NT2/D1 (cell line): ENCODE measurements around the gene LSP1.

Experiments
- SUZ12 ChIP-seq: IDR thresholded peaks from 2 replicates; pipeline ENCODE4 v1.6.1; 2011; ENCODE audit not compliant: insufficient read length, insufficient read depth; ENCODE audit errors: extremely low read depth
- YY1 ChIP-seq: IDR thresholded peaks from 2 replicates; pipeline ENCODE4 v1.6.1; 2011; ENCODE audit not compliant: insufficient read length, insufficient read depth

GRCh38 chr11:1858154-1858553 is 5.3 kb downstream of the LSP1 start:
- TF ChIP-seq SUZ12 (no peak), YY1 (no peak)
